ENCODE results near the gene SLC22A14. TPM values are rescaled to one million over a fixed set of nuclear protein-coding genes. Genes with fewer than 3 reads are reported as not detected.

The SLC22A14 gene
- total RNA-seq, 4 donors from 2014 or later: 0.19 to 0.53 TPM; not detected in 2

DNA sequence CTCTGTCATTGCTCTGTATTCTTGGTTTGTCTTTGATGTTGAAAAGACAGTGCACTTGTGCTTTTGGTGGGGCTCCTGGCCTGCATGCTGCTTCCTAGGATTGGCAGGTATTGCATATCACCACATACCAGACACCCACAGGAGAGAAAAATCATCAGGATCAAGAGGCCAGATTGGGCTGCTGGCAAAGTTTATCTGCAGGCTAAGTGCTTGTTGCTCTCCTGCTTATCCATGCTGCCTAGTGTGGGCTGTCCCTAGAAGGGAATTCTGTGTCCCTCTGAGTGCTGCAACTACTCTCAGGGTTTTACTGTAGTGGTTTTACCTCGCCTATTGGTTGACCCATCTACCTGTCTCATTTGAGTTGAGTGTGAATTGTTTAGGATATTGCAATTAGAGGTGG is 17.3 kb upstream of the SLC22A14 start:
- 69 to 80% methylated on average over 1 of the region's 1 CpG for WGBS, 2 donors
- Histone ChIP-seq H3K4me3 (no peak overlapping the region), H3K27ac (no peak overlapping the region), H3K27me3 (no peaks in the 10 kb centered on the region), H3K4me1 (peaks cover 0 to 10% (median 4%) of the 10 kb centered on the region in 3 donors), H3K36me3 (peaks cover 0 to 18% (median 0%) of the 10 kb centered on the region in 3 donors), H3K9me3 (no peaks in the 10 kb centered on the region)
- intact Hi-C loops (cut with DNase I): no loop called here
- TF ChIP-seq POLR2A (IDR thresholded peaks at IDR 0.05): no peak
- TF ChIP-seq, protein P1, sequence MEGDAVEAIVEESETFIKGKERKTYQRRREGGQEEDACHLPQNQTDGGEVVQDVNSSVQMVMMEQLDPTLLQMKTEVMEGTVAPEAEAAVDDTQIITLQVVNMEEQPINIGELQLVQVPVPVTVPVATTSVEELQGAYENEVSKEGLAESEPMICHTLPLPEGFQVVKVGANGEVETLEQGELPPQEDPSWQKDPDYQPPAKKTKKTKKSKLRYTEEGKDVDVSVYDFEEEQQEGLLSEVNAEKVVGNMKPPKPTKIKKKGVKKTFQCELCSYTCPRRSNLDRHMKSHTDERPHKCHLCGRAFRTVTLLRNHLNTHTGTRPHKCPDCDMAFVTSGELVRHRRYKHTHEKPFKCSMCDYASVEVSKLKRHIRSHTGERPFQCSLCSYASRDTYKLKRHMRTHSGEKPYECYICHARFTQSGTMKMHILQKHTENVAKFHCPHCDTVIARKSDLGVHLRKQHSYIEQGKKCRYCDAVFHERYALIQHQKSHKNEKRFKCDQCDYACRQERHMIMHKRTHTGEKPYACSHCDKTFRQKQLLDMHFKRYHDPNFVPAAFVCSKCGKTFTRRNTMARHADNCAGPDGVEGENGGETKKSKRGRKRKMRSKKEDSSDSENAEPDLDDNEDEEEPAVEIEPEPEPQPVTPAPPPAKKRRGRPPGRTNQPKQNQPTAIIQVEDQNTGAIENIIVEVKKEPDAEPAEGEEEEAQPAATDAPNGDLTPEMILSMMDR (IDR thresholded peaks at IDR 0.05): no peak
- DNase-seq: no peak

DNA sequence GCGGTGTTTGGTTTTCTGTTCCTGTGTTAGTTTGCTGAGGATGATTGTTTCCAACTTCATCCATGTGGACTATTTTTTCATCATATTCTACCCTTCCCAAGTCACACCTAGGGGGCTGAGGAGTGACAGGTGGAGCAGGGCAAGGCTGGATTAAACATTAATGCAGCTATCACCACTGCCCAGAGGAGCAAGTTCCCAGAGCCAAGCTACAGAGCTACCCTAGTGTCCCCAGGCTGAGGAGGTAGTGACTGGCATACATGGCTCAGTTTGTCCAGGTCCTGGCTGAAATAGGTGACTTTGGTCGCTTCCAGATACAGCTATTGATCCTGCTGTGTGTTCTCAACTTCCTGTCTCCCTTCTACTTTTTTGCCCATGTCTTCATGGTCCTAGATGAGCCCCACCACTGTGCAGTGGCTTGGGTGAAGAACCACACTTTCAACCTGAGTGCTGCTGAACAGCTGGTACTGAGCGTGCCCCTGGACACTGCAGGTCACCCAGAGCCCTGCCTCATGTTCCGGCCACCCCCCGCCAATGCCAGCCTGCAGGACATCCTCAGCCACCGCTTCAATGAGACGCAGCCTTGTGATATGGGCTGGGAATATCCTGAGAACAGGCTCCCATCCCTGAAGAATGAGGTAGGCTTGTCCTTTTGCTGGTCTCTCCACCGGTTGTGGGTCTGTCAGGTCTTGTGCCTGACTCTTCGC is 16.3 kb upstream of the SLC22A14 start, which contains the start of gene SLC22A13:
SLC22A13 (plus strand) TSS at position 209 of the 704 bp plus-strand sequence; CDS start at position 258, 49 bp downstream.
- Histone ChIP-seq H3K9me3 (no peaks in the 10 kb centered on the region), H3K36me3 (peaks cover 0 to 11% (median 0%) of the 10 kb centered on the region in 3 donors), H3K27ac (no peak within 1 kb of the TSS), H3K4me3 (no peak within 1 kb of the TSS), H3K27me3 (no peaks in the 10 kb centered on the region), H3K4me1 (peaks cover 0 to 10% (median 4%) of the 10 kb centered on the region in 3 donors)
- TF ChIP-seq, protein P1 (IDR thresholded peaks at IDR 0.05): no peak
- no peak for TF ChIP-seq POLR2A (IDR thresholded peaks at IDR 0.05)
- intact Hi-C loops (cut with DNase I): no loop called here
- DNase-seq: no peak
- WGBS, 2 donors: 90 to 93% methylated on average over 8 to 9 of the region's 9 CpGs

DNA sequence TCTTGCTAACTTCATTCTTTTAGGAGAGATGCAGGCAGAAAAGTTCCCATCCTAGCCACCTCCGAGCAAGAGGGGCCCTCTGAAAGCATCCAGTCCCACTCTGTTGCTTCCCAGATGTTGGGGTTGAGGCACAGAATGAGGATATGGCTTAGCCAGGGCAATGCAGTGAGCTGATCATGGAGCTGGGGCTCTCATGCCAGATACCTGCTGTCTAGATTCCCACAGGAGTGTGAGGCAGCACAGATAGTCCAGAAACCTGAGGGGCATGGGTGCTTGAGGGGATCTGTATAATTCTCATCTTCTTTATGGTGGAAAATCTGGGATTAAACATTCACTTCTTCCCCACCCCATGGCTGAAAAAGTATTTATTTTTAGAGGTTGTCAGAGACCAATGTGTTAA is 15.3 kb upstream of the SLC22A14 start:
- 60% methylated on average over 1 of the region's 1 CpG; no CpG with 5 or more reads in 1 of the 2 donors for WGBS, 2 donors
- Histone ChIP-seq H3K4me3 (no peak overlapping the region), H3K36me3 (peaks cover 0 to 4% (median 0%) of the 10 kb centered on the region in 3 donors), H3K9me3 (no peaks in the 10 kb centered on the region), H3K27me3 (no peaks in the 10 kb centered on the region), H3K4me1 (peaks cover 0 to 10% (median 4%) of the 10 kb centered on the region in 3 donors), H3K27ac (no peak overlapping the region)
- no peak for DNase-seq
- no peak for TF ChIP-seq POLR2A (IDR thresholded peaks at IDR 0.05)
- TF ChIP-seq, protein P1 (IDR thresholded peaks at IDR 0.05): no peak
- intact Hi-C loops (cut with DNase I): no loop called here

DNA sequence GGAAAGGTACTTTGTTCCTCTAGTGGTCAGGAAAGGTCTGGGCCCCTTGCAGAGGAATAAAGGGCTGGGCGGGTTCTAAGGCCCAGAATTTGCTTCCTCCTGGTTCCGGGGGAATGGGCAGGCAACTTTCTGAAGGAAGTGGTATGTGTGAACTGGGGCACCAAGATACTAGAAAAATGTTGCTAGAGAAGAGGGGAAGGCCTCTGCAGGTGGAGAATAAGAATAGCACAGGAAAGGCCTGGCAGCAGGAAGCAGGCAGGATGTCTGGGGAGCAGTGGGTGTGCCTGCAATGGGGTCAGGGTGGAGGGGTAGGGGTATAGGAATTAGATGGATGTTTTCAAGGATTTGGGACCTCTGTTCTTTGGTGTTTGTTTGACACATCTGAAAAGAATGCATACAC is 14.4 kb upstream of the SLC22A14 start:
- DNase-seq: no peak
- H3K36me3 ChIP-seq: peaks cover 0 to 4% (median 0%) of the 10 kb centered on the region in 3 donors
- no peaks in the 10 kb centered on the region for H3K9me3 ChIP-seq
- H3K4me1 ChIP-seq: peaks cover 0 to 10% (median 4%) of the 10 kb centered on the region in 3 donors
- 83% methylated on average over 1 to 2 of the region's 2 CpGs for WGBS, 2 donors
- no peak for TF ChIP-seq POLR2A (IDR thresholded peaks at IDR 0.05)
- TF ChIP-seq, protein P1 (IDR thresholded peaks at IDR 0.05): no peak
- no peak overlapping the region for H3K4me3 ChIP-seq
- intact Hi-C loops (cut with DNase I): no loop called here
- H3K27me3 ChIP-seq: no peaks in the 10 kb centered on the region
- no peak overlapping the region for H3K27ac ChIP-seq

DNA sequence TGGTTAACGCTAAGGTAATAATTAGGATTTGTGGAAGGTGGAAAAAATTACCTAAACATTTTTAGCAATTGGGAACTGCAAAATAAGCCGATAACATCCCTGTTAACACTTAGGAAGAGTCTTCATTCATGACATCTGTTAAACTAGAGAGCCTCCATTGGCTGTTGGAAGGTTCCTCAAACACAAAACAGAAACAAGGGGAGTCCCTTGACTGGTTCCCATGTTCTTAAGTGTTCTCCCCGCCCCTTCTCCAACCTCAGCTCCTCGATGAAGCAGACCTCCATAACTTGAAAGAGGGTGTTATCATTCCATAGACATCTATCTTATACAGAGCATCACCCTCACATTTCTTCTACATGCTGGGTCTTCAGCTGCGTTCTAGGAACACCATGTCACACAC is 14.0 kb upstream of the SLC22A14 start:
- 75 to 79% methylated on average over 5 of the region's 5 CpGs for WGBS, 2 donors
- Histone ChIP-seq H3K9me3 (no peaks in the 10 kb centered on the region), H3K4me3 (no peak overlapping the region), H3K36me3 (peaks cover 0 to 4% (median 0%) of the 10 kb centered on the region in 3 donors), H3K27me3 (no peaks in the 10 kb centered on the region), H3K27ac (no peak overlapping the region), H3K4me1 (peaks cover 0 to 10% (median 4%) of the 10 kb centered on the region in 3 donors)
- intact Hi-C loops (cut with DNase I): no loop called here
- no peak for DNase-seq
- TF ChIP-seq, protein P1 (IDR thresholded peaks at IDR 0.05): no peak
- no peak for TF ChIP-seq POLR2A (IDR thresholded peaks at IDR 0.05)
